B cell (primary cell): ENCODE results near the gene RASD1. TPM values are rescaled to one million over a fixed set of nuclear protein-coding genes. Genes with fewer than 3 reads are reported as not detected.

Source experiments
- ATAC-seq: fragments of 200-7000 bp; cut with Tn5 transposase; one replicate; pipeline ENCODE4 v1.10.0; 2021; ENCODE audit warnings: low read depth, mild to moderate bottlenecking, moderate number of reproducible peaks, moderate library complexity
- CTCF ChIA-PET: fragments of 350-600 bp; sonication (Branson Sonifier 250); formaldehyde crosslinking; loops from one replicate; lab custom pipeline; 2021; ENCODE audit warnings: antibody characterized with exemption, inconsistent platforms; lab: Charles Lee
- POLR2A ChIA-PET: fragments of 350-600 bp; sonication (Branson Sonifier 250); formaldehyde crosslinking; loops from one replicate; lab custom pipeline; 2021; ENCODE audit warnings: antibody characterized with exemption; lab: Charles Lee
- DNase-seq: peaks from one replicate; pipeline ENCODE4 v3.0.0; 2013
- H2AFZ ChIP-seq: 2 replicates; pipeline ENCODE4 v1.6.1; 2012; ENCODE audit warnings: mild to moderate bottlenecking, low read depth, low read length; ENCODE audit not compliant: insufficient read depth, poor library complexity, severe bottlenecking
- H3K27ac ChIP-seq, 2 donors: 1 replicate in 1 of 2; 2 replicates in 1 of 2; pipeline ENCODE4 v1.5.1; 2012 to 2013; ENCODE audit warnings: low read length in 2 of 2, mild to moderate bottlenecking in 2 of 2, moderate library complexity in 1 of 2
- H3K27me3 ChIP-seq, 4 experiments: fragments of 200-600 bp in 1 of 4; sonication (generic) in 1 of 4; replicated peaks in 1 of 4; 1 replicate in 2 of 4; 2 replicates in 2 of 4; pipeline versions ENCODE4 v1.6.1 to v1.7.0; 2013 to 2016; ENCODE audit warnings: low read length in 3 of 4, mild to moderate bottlenecking in 2 of 4, mixed read lengths in 1 of 4, moderate library complexity in 1 of 4; ENCODE audit not compliant: insufficient read depth in 4 of 4, control insufficient read depth in 3 of 4; ENCODE audit errors: control extremely low read depth in 1 of 4
- H3K36me3 ChIP-seq, 2 experiments: replicated peaks in 1 of 2; 1 replicate in 1 of 2; 2 replicates in 1 of 2; pipeline versions ENCODE4 v1.6.1 to v1.7.1; 2013; ENCODE audit warnings: low read length in 1 of 2; ENCODE audit not compliant: insufficient read depth in 2 of 2, control insufficient read depth in 1 of 2; ENCODE audit errors: control extremely low read depth in 1 of 2, extremely low read depth in 1 of 2
- H3K4me1 ChIP-seq, 2 donors: fragments of 200-600 bp in 1 of 2; sonication (generic) in 1 of 2; 1 replicate in 1 of 2; 2 replicates in 1 of 2; pipeline versions ENCODE4 v1.5.1 to v1.6.1; 2013 to 2017; ENCODE audit warnings: low read length in 2 of 2; ENCODE audit not compliant: control insufficient read depth in 2 of 2, insufficient read depth in 2 of 2
- H3K4me2 ChIP-seq: replicated peaks from 2 replicates; pipeline ENCODE3; 2012; ENCODE audit warnings: mild to moderate bottlenecking, low read depth, low read length; ENCODE audit not compliant: poor library complexity, severe bottlenecking
- H3K4me3 ChIP-seq, 5 experiments: fragments of 200-600 bp in 1 of 5; sonication (generic) in 1 of 5; 1 replicate in 3 of 5; 2 replicates in 2 of 5; pipeline versions ENCODE4 v1.5.1 to v1.7.0; 2011 to 2016; ENCODE audit warnings: low read length in 4 of 5, mild to moderate bottlenecking in 4 of 5, low read depth in 2 of 5, control low read depth in 1 of 5, moderate library complexity in 1 of 5; ENCODE audit not compliant: insufficient read depth in 1 of 5; ENCODE audit errors: control extremely low read depth in 1 of 5, extremely low read depth in 1 of 5
- H3K79me2 ChIP-seq: fragments of 200-600 bp; sonication (generic); one replicate; pipeline ENCODE4 v1.6.0; 2016; ENCODE audit warnings: low read length; ENCODE audit not compliant: control insufficient read depth, insufficient read depth
- H3K9ac ChIP-seq: fragments of 200-600 bp; sonication (generic); 2 replicates; pipeline ENCODE4 v1.6.1; 2017; ENCODE audit warnings: mild to moderate bottlenecking, low read length, moderate library complexity
- H3K9me3 ChIP-seq, 3 donors: one replicate each; pipeline versions ENCODE4 v1.6.1 to v1.7.1; 2013; ENCODE audit warnings: low read length in 2 of 3; ENCODE audit not compliant: control insufficient read depth in 2 of 3, insufficient read depth in 1 of 3; ENCODE audit errors: control extremely low read depth in 1 of 3
- H4K20me1 ChIP-seq: 2 replicates; pipeline ENCODE4 v1.6.0; 2012; ENCODE audit warnings: mild to moderate bottlenecking, low read length; ENCODE audit not compliant: insufficient read depth, control insufficient read depth, poor library complexity, severe bottlenecking
- H3K27ac Mint-ChIP-seq: one replicate; pipeline ENCODE4 v1.8.0; 2021; ENCODE audit warnings: mixed read lengths
- H3K27me3 Mint-ChIP-seq: one replicate; pipeline ENCODE4 v1.8.0; 2021; ENCODE audit warnings: mixed read lengths
- H3K4me1 Mint-ChIP-seq: one replicate; pipeline ENCODE4 v1.8.0; 2021; ENCODE audit warnings: mixed read lengths
- H3K4me3 Mint-ChIP-seq: one replicate; pipeline ENCODE4 v1.8.0; 2021; ENCODE audit warnings: mixed read lengths
- H3K9me3 Mint-ChIP-seq: one replicate; pipeline ENCODE4 v1.8.0; 2022; ENCODE audit warnings: mixed read lengths; ENCODE audit not compliant: insufficient read depth
- EZH2 ChIP-seq: IDR thresholded peaks from 2 replicates; pipeline ENCODE4 v1.6.1; 2012; ENCODE audit warnings: borderline replicate concordance, low read depth, mild to moderate bottlenecking, moderate library complexity, low read length; ENCODE audit not compliant: insufficient read depth, poor library complexity, severe bottlenecking
- WGBS: methylation state at CpG from one replicate; pipeline ENCODE4 v1.1.5; 2013; ENCODE audit warnings: missing lambda C conversion rate; ENCODE audit not compliant: insufficient coverage; 5-methylcytosine and 5-hydroxymethylcytosine counted together
- intact Hi-C: fragments of 100-400 bp; cut with micrococcal nuclease; formaldehyde crosslinking; loops from one replicate; pipeline ENCODE4 v1.10.0; 2022
- polyA plus RNA-seq: library from polyadenylated mRNA; depleted of rRNA; stranded (reverse); fragments of >200 nt; gene quantifications from 2 replicates; pipeline ENCODE4 v1.2.3, GENCODE V29; 2012
- total RNA-seq, 2 donors: library from RNA; stranded (reverse); fragments of 120-200 nt in 1 of 2; gene quantifications; 1 replicate in 1 of 2; 2 replicates in 1 of 2; pipeline versions ENCODE4 v1.2.3 to v1.2.4, GENCODE V29; 2013 to 2022
- TF ChIP-seq, protein P1 (sequence below): fragments of 200-600 bp; IDR thresholded peaks from one replicate; pipeline ENCODE4 v1.8.0; 2022; ENCODE audit warnings: antibody characterized with exemption, mild to moderate bottlenecking

The RASD1 gene
- total and polyA plus RNA-seq, 2 donors (not counting 1 experiment from before 2014, with no cell fraction given): 0.95 to 3.2 TPM

- no peaks in the 10 kb centered on the region for H3K79me2 ChIP-seq
- no peaks in the 10 kb centered on the region for H3K9me3 Mint-ChIP-seq
- 93% methylated on average over 22 of the region's 22 CpGs for WGBS
- H3K27ac Mint-ChIP-seq: no peak overlapping the region
- H3K27me3 ChIP-seq: no peaks in the 10 kb centered on the region
- H3K4me3 Mint-ChIP-seq: no peak overlapping the region
- POLR2A ChIA-PET: no interaction called here
- H3K4me1 Mint-ChIP-seq: no peaks in the 10 kb centered on the region
- H3K9me3 ChIP-seq: no peaks in the 10 kb centered on the region
- H3K27ac ChIP-seq: no peak overlapping the region
- no peak overlapping the region for H3K4me2 ChIP-seq
- DNase-seq: no peak
- H2AFZ ChIP-seq: no peak overlapping the region
- TF ChIP-seq EZH2: no peak
- TF ChIP-seq, protein P1, sequence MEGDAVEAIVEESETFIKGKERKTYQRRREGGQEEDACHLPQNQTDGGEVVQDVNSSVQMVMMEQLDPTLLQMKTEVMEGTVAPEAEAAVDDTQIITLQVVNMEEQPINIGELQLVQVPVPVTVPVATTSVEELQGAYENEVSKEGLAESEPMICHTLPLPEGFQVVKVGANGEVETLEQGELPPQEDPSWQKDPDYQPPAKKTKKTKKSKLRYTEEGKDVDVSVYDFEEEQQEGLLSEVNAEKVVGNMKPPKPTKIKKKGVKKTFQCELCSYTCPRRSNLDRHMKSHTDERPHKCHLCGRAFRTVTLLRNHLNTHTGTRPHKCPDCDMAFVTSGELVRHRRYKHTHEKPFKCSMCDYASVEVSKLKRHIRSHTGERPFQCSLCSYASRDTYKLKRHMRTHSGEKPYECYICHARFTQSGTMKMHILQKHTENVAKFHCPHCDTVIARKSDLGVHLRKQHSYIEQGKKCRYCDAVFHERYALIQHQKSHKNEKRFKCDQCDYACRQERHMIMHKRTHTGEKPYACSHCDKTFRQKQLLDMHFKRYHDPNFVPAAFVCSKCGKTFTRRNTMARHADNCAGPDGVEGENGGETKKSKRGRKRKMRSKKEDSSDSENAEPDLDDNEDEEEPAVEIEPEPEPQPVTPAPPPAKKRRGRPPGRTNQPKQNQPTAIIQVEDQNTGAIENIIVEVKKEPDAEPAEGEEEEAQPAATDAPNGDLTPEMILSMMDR: no peak
- peaks cover 0 to 3% of the 10 kb centered on the region in 2 experiments for H3K36me3 ChIP-seq
- CTCF ChIA-PET: no interaction called here
- intact Hi-C loops: no loop called here
- no peaks in the 10 kb centered on the region for H4K20me1 ChIP-seq
- no peaks in the 10 kb centered on the region for H3K4me1 ChIP-seq
- H3K4me3 ChIP-seq: no peak overlapping the region
- H3K9ac ChIP-seq: no peak overlapping the region
- ATAC-seq: no peak
- H3K27me3 Mint-ChIP-seq: no peaks in the 10 kb centered on the region
These were observed 24.5 kb upstream of the RASD1 start for GRCh38 chr17:17520599-17521232.

DNA sequence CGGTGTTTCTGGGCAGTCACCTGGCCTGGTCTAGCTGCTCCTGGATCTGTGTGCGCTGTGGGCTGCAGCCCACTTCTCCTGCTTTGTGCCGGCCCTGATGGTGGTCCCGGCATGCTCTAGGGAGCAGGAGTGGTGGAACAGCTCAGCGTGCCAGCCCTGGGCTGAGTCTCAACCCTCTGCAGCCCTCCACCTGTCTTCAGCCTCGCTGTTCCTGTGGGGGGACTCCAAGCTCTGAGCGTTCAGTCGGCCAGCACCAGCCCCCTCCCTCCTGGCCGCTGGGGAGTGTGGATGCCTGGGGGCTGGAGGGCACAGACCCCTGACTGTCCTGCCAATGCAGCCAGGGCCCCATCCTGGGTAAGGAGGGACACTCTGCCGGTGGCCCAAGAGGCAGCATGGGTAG, 23.7 kb upstream of the RASD1 start:
- Histone ChIP-seq H3K27ac (no peak overlapping the region), H3K79me2 (no peaks in the 10 kb centered on the region), H3K4me1 (no peaks in the 10 kb centered on the region), H3K27me3 (no peaks in the 10 kb centered on the region), H3K4me3 (no peak overlapping the region), H3K4me2 (no peak overlapping the region), H2AFZ (no peak overlapping the region), H4K20me1 (no peaks in the 10 kb centered on the region), H3K9ac (no peak overlapping the region), H3K36me3 (peaks cover 0 to 3% of the 10 kb centered on the region in 2 experiments), H3K9me3 (no peaks in the 10 kb centered on the region)
- intact Hi-C loops: no loop called here
- ATAC-seq (no peak), DNase-seq (no peak)
- H3K4me3 Mint-ChIP-seq: no peak overlapping the region
- no peaks in the 10 kb centered on the region for H3K27me3 Mint-ChIP-seq
- CTCF ChIA-PET: no interaction called here
- POLR2A ChIA-PET: no interaction called here
- H3K4me1 Mint-ChIP-seq: no peaks in the 10 kb centered on the region
- H3K9me3 Mint-ChIP-seq: no peaks in the 10 kb centered on the region
- H3K27ac Mint-ChIP-seq: no peak overlapping the region
- WGBS: 95% methylated on average over 10 of the region's 10 CpGs
- TF ChIP-seq EZH2: no peak
- TF ChIP-seq, protein P1: no peak
